GM21390 (cell line): ENCODE measurements around the gene DRGX.

ENCODE experiments used
- ATAC-seq: cut with Tn5 transposase; IDR thresholded peaks from one replicate; pipeline ENCODE4 v1.9.1; 2021; ENCODE audit not compliant: unreplicated experiment

DRGX gene

GRCh38 chr10:49383853-49384252 lies 12.0 kb downstream of the DRGX start:
- ATAC-seq, result no peak

DNA sequence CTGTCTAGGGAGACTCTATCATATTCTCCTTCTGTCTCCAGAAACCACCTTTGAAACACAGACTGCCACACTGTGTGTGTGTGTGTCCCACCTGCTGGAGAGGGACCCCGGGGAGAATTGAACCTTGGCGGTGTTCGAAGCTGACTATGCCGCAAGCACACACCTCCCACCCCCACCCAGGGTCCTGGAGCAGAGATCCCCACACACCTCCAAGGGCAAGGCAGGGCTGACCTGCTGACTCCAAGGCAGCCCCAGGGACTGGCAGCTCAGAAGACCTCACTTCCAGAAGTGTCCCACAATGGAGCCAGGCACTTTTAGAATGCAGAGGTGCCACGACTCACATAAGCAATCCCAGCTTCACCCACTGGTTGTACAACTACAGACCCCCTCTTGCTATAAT lies 13.1 kb downstream of the DRGX start:
- no peak for ATAC-seq

- no peak for ATAC-seq
Measured at GRCh38 chr10:49382226-49382625, 13.7 kb downstream of the DRGX start.

DNA sequence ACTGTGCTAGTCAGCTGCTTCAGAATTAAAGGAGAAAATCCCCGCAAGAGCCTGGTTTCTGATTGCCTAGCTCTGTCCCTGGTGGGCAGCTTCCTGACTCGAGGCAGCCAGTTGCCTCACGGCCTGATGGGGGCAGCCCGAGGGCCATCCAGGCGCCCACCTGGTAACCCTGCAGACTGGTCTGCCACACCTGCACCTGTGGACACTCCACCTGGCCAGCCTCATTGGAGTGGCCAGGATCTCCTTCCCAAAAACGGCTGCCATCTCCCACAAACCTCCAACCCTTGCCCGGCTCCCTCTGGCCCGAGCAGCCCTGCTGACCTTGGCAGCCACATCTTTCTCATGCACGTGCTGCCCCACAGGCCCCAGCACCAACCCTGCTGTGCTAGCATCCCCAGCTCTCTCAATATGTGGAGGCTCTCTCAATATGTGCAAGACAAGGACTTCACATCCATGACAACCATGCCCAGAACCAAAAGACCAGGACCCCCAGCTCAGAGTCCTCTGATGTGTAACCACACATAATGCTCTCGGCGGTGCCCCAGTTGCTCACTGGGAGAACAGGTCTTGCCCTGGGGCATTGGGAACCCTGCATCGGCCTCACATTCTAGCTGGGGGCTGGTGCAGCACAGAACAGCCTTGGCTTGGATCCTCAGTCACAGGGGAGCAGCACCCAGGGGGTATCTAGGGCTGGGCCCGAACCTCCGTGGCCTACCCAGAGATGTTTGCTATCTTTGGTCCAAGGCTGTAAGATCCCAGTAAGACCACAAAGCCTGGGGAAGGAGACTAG lies 14.6 kb downstream of the DRGX start:
- ATAC-seq, result no peak

- ATAC-seq, result no peak
Measured at GRCh38 chr10:49379596-49380410, 16.1 kb downstream of the DRGX start.

GRCh38 chr10:49377256-49377655 lies 18.6 kb downstream of the DRGX start:
- ATAC-seq, result no peak

GRCh38 chr10:49375611-49376010 lies 20.3 kb downstream of the DRGX start:
- ATAC-seq, result no peak

GRCh38 chr10:49374740-49375139 lies 21.1 kb downstream of the DRGX start:
- no peak for ATAC-seq

- ATAC-seq, result no peak
Measured at GRCh38 chr10:49373361-49373760, 22.5 kb downstream of the DRGX start.

- no peak for ATAC-seq
Measured at GRCh38 chr10:49371967-49372366, 23.9 kb downstream of the DRGX start.

- no peak for ATAC-seq
Measured at GRCh38 chr10:49370326-49371100, 25.4 kb downstream of the DRGX start.

- no peak for ATAC-seq
Measured at GRCh38 chr10:49369216-49370162, 26.4 kb downstream of the DRGX start.

GRCh38 chr10:49368256-49368655 lies 27.6 kb downstream of the DRGX start:
- no peak for ATAC-seq

- no peak for ATAC-seq
Measured at GRCh38 chr10:49367600-49367999, 28.3 kb downstream of the DRGX start.

GRCh38 chr10:49366460-49366859 lies 29.4 kb downstream of the DRGX start:
- no peak for ATAC-seq

DNA sequence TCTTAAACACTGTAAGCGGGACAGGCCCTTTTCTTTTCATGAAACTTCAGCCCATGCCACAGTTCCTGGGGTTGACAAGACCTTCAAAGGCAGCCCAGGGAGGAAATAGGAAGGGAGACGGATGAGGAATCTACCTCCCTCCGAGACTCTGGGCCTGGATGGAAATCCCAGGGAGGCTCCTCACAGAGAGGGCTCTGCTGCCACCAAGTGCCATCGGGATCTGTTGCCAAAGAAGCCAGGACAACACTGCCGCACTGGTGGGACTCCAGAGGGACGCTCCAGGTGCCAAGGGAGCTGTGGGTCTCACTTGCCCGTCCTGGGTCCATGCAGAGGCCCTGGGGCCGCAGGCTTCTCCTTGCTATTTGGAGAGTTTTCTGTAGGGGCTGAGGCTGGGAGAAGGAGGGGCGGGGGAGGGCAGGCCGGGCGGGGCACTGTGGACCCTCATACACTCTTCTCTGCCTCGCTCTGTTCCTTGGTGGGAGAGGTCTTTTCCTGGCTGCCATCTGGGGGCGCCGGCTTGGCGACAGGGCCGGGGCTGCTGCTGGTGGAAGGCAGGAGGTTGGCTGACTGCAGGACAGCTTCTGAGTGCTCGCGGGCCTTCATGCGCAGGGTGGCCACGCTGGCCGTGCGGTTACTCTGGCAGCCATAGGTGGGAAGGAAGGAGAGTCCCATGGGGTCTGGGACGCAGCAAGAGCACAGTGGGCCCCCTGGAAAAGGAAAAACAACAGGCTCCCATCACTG lies 30.0 kb downstream of the DRGX start:
- no peak for ATAC-seq

DNA sequence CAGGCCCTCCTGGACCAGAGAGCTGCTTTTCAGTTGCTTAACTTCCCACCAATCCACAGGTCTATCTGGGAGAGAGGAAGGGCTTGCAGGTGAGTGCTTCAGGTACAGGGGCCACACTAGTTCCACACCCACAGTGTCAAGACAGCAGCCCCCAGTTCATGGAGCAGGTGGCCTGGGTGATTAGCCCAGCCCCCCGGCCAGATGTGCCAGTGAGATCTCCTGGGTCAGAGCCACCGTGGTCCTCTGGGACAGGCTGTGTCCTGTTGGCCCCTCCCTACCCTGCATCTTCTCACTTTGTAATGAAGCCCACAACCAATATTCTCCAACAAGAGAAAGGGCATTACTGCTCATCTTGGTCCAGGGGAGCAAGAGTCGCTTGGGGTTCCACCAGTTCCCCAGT lies 30.6 kb downstream of the DRGX start:
- ATAC-seq, result no peak

DNA sequence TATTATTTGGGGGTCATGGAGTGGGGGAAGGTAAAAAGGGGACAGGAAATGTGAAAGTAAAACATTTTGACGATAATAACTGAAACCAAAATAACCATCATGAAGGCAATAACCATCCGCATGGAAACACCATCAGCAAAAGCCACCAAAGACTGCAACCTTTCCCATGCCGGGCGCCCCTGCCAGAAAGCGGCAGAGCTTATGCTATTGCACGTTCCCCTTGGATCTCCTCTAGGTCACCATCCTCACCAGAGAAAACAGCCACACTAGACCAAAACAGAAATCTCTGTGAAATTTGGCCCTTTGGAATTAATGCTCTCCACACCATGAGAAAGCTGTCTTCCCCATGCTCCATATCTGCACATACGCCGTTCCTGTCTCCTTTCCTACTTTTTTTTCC lies 31.1 kb downstream of the DRGX start:
- ATAC-seq, result no peak

DNA sequence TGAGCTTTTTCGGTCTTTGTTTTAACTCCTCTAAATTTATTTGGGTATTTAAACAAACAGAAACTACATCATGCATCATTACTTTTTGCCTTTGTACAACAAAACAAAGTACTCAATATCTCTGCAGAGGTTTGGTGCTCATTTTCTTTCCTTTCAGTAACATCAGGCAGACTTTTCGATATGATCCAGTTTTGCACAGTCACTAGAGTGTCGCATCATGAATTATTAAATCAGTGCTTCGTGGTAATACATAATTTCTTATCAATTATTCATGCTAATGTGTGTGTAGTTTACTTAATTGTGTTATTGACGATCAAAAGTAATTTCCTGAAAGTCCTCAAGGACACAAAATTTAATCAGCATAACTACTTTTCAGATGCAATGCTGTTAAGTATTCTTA lies 31.8 kb downstream of the DRGX start:
- no peak for ATAC-seq
